PC-3 (cell line): ENCODE measurements around the gene PTGER3. TPM values are rescaled to one million over a fixed set of nuclear protein-coding genes. Genes with fewer than 3 reads are reported as not detected.
A peak's percentile ranks its signal among the peaks of the same experiment; 100 is the strongest.

Source experiments
- ATAC-seq: fragments of 200-7000 bp; cut with Tn5 transposase; 2 replicates; pipeline ENCODE4 v1.9.1; 2020; ENCODE audit warnings: mild to moderate bottlenecking, moderate library complexity
- BruUV-seq: library from RNA; stranded (reverse); fragments of 400-500 nt; replicated peaks from 2 replicates; lab custom pipeline; 2021; lab: Mats Ljungman, UMichigan
- CTCF ChIA-PET: fragments of 300-600 bp; sonication (Branson Sonifier 250); formaldehyde crosslinking; loops from one replicate; lab custom pipeline; 2022; ENCODE audit warnings: antibody characterized with exemption; lab: Charles Lee
- POLR2A ChIA-PET: fragments of 300-600 bp; sonication (Branson Sonifier 250); formaldehyde crosslinking; loops from one replicate; lab custom pipeline; 2022; ENCODE audit warnings: antibody characterized with exemption; ENCODE audit not compliant: unreplicated experiment; lab: Charles Lee
- DNase-seq: peaks from one replicate; pipeline ENCODE4 v3.0.0-alpha.2; 2015
- H2AFZ ChIP-seq: fragments of 300-600 bp; sonication (generic); 2 replicates; pipeline ENCODE4 v1.6.0; 2016; ENCODE audit warnings: antibody characterized with exemption, low read length
- H3F3A ChIP-seq: fragments of 300-600 bp; sonication (generic); one replicate; pipeline ENCODE4 v1.6.0; 2017; ENCODE audit warnings: antibody characterized with exemption, low read length, control low read depth, mild to moderate bottlenecking; ENCODE audit not compliant: unreplicated experiment
- H3K27ac ChIP-seq: fragments of 300-600 bp; sonication (generic); 2 replicates; pipeline ENCODE4 v1.5.1; 2016; ENCODE audit warnings: mild to moderate bottlenecking, low read length
- H3K27me3 ChIP-seq: fragments of 300-600 bp; sonication (generic); 2 replicates; pipeline ENCODE4 v1.6.1; 2016; ENCODE audit warnings: low read length, mixed read lengths
- H3K36me3 ChIP-seq: fragments of 300-600 bp; sonication (generic); 2 replicates; pipeline ENCODE4 v1.6.1; 2016; ENCODE audit warnings: low read depth, mixed run types, low read length, mixed read lengths
- H3K4me1 ChIP-seq: fragments of 300-600 bp; sonication (generic); 2 replicates; pipeline ENCODE4 v1.5.1; 2016; ENCODE audit warnings: low read length; ENCODE audit not compliant: insufficient read depth
- H3K4me2 ChIP-seq: fragments of 300-600 bp; sonication (generic); 2 replicates; pipeline ENCODE4 v1.6.0; 2016; ENCODE audit warnings: low read length
- H3K4me3 ChIP-seq: fragments of 300-600 bp; sonication (generic); 2 replicates; pipeline ENCODE4 v1.5.1; 2016; ENCODE audit warnings: mild to moderate bottlenecking, low read length, mixed read lengths
- H3K79me2 ChIP-seq: fragments of 300-600 bp; sonication (generic); 2 replicates; pipeline ENCODE4 v1.6.1; 2017; ENCODE audit warnings: low read length, mixed read lengths
- H3K9ac ChIP-seq: fragments of 300-600 bp; sonication (generic); 2 replicates; pipeline ENCODE4 v1.6.0; 2016; ENCODE audit warnings: mild to moderate bottlenecking, low read length
- H3K9me2 ChIP-seq: fragments of 300-600 bp; sonication (generic); replicated peaks from 2 replicates; pipeline ENCODE4 v1.6.1; 2016; ENCODE audit warnings: mixed run types, low read length, mixed read lengths
- H3K9me3 ChIP-seq: fragments of 300-600 bp; sonication (generic); 2 replicates; pipeline ENCODE4 v1.6.1; 2016; ENCODE audit warnings: low read length, mixed read lengths
- H4K20me1 ChIP-seq: fragments of 300-600 bp; sonication (generic); 2 replicates; pipeline ENCODE4 v1.6.1; 2016; ENCODE audit warnings: low read length, mixed read lengths
- EZH2 ChIP-seq: fragments of 300-600 bp; sonication (generic); IDR thresholded peaks from one replicate; pipeline ENCODE4 v1.6.1; 2017; ENCODE audit warnings: antibody characterized with exemption, mild to moderate bottlenecking, low read length; ENCODE audit not compliant: unreplicated experiment
- EZH2phosphoT487 ChIP-seq: fragments of 300-600 bp; sonication (generic); IDR thresholded peaks from 2 replicates; pipeline ENCODE4 v1.6.1; 2018; ENCODE audit warnings: mild to moderate bottlenecking, antibody characterized with exemption, low read length, borderline replicate concordance
- intact Hi-C: fragments of 100-400 bp; cut with micrococcal nuclease; formaldehyde crosslinking; loops from 2 replicates; pipeline ENCODE4 v1.9.0; 2023
- total RNA-seq: library from RNA; depleted of rRNA; stranded (reverse); fragments of >200 nt; gene quantifications from 2 replicates; pipeline ENCODE4 v1.2.3, GENCODE V29; 2014
- TF ChIP-seq, protein P1 (sequence below): fragments of 300-600 bp; sonication (generic); conservative IDR thresholded peaks from 2 replicates; pipeline ENCODE4 v1.5.1; 2017; ENCODE audit warnings: antibody characterized with exemption, low read depth, mild to moderate bottlenecking, low read length

The PTGER3 gene
- total RNA-seq, 1 experiment from 2014 or later: 0.11 TPM

DNA sequence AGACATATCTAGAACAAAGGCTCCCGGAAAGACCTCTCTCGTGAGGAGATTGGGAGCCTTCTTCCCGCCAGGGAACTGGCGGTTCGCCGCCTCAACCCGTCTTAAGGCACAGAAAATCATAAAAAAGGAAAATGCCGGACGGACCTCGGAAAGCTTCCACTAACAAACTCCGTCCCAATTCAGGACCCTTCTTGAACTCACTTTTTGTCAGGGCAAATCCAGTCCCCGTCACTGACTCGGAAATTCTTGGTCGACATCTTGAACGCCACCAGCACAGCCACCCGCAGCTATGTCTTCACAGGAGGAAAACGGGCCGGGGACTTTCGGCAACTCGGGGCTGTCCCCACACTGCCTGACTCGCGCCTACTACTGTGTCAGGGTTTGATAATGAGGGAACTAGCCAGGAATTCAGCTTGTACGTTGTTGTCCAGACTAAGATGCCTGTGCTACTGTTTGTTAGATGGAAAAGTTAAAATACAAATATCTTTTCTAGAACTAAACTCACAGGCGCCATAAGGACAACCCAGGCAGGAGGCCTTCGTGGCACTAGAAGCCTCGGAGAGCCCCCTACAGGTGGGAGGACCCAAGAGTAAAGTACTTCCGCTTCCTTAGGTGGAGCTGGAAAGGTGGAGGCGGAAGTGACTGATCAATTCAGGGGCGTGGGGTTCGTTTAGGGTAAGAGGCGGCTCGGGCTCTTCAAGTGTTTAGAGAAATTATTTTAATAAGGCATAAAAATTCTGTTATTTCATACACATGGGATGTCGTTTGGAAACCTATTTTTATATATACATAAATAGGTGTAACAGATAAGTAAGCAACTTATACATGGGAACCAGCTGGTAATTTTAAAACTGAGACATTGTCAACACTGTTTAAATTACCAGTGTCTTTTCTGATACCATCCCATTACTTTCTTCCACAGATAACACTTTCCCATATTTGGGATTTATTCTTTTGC is 33.4 kb upstream of the PTGER3 start, which contains the start of gene ZRANB2:
TSS of gene ZRANB2 (minus strand) at position 297 of the 958 bp plus-strand sequence. CDS start at position 257, 40 bp downstream.
- POLR2A ChIA-PET: interaction anchor here (0.6 kb wide), 3 partner anchors 10 to 383 kb away, joined by 3 to 5 read pairs (median 3); no protein-coding TSS in a partner anchor
- TF ChIP-seq EZH2 (no peak), EZH2phosphoT487 (no peak)
- TF ChIP-seq, protein P1, sequence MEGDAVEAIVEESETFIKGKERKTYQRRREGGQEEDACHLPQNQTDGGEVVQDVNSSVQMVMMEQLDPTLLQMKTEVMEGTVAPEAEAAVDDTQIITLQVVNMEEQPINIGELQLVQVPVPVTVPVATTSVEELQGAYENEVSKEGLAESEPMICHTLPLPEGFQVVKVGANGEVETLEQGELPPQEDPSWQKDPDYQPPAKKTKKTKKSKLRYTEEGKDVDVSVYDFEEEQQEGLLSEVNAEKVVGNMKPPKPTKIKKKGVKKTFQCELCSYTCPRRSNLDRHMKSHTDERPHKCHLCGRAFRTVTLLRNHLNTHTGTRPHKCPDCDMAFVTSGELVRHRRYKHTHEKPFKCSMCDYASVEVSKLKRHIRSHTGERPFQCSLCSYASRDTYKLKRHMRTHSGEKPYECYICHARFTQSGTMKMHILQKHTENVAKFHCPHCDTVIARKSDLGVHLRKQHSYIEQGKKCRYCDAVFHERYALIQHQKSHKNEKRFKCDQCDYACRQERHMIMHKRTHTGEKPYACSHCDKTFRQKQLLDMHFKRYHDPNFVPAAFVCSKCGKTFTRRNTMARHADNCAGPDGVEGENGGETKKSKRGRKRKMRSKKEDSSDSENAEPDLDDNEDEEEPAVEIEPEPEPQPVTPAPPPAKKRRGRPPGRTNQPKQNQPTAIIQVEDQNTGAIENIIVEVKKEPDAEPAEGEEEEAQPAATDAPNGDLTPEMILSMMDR: peak; percentile 81
- Histone ChIP-seq H3K27me3 (no peaks in the 10 kb centered on the region), H4K20me1 (peaks cover 39% of the 10 kb centered on the region), H3F3A (peaks cover 5% of the 10 kb centered on the region), H3K36me3 (peaks cover 27% of the 10 kb centered on the region), H3K9ac (peak within 1 kb of the TSS; percentile 99), H3K27ac (peak within 1 kb of the TSS; percentile 86), H3K79me2 (peaks cover 48% of the 10 kb centered on the region), H2AFZ (peak within 1 kb of the TSS; percentile 72), H3K9me3 (no peaks in the 10 kb centered on the region), H3K4me3 (peak within 1 kb of the TSS; percentile 92), H3K9me2 (no peaks in the 10 kb centered on the region), H3K4me2 (peak within 1 kb of the TSS; percentile 92), H3K4me1 (peaks cover 52% of the 10 kb centered on the region)
- intact Hi-C loops: loop anchor here (1.0 kb wide), 1 partner anchor 876 kb away; the partner anchor contains the start of gene LRRC40
- BruUV-seq: no TSS peak
- ATAC-seq (peak; percentile 92), DNase-seq (peak; percentile 97)
- CTCF ChIA-PET: interaction anchor here (0.5 to 0.6 kb wide), 2 partner anchors 666 to 1150 kb away, joined by 5 to 6 read pairs; no protein-coding TSS in a partner anchor

DNA sequence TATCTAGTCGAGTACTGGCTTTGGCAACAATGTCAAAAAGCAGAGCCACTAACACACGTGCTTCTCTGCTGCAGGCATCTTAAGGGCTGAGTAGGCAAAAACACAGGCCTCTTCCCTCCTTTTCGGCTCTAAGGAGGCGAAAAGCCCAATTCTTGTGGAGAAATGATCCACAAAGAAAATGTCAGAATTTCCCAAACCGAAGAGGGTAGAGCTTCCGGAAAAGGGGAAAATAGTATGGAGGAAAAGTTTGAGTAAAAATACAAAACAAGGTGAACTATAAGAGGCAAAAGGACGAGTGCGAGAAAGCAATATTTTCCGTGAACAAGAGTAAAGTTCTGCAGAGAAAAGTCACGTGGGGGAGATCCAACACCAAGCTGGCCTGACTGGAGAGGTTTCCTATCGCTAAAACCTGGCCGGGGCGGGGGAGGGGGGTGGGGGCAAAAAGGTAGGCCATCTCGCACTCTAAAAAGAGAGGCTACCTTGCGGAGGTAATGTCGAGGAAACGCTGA is 32.7 kb upstream of the PTGER3 start:
- intact Hi-C loops: no loop called here

More for the DNA sequence above, 32.7 kb upstream of the PTGER3 start:
- DNase-seq: no peak
- TF ChIP-seq, protein P1: no peak
- TF ChIP-seq EZH2: no peak
- ChIA-PET CTCF (interaction anchor here (0.6 kb wide), 1 partner anchor 1150 kb away, joined by 6 read pairs; no protein-coding TSS in a partner anchor), POLR2A (interaction anchor here (0.6 kb wide), 1 partner anchor 35 kb away, joined by 3 read pairs; no protein-coding TSS in a partner anchor)
- Histone ChIP-seq H4K20me1 (peaks cover 45% of the 10 kb centered on the region), H3K4me2 (peak overlapping the region; percentile 92), H2AFZ (peak overlapping the region; percentile 72), H3K27ac (peak overlapping the region; percentile 86), H3F3A (no peaks in the 10 kb centered on the region), H3K4me1 (peaks cover 45% of the 10 kb centered on the region), H3K9me2 (no peaks in the 10 kb centered on the region), H3K9me3 (no peaks in the 10 kb centered on the region), H3K4me3 (peak overlapping the region; percentile 92), H3K27me3 (no peaks in the 10 kb centered on the region), H3K36me3 (peaks cover 34% of the 10 kb centered on the region), H3K9ac (peak overlapping the region; percentile 99), H3K79me2 (peaks cover 56% of the 10 kb centered on the region)
- peak; percentile 25 for ATAC-seq
- BruUV-seq: TSS peak; percentile 48
